ENCODE measurements around the gene SFI1.

SFI1 gene

DNA sequence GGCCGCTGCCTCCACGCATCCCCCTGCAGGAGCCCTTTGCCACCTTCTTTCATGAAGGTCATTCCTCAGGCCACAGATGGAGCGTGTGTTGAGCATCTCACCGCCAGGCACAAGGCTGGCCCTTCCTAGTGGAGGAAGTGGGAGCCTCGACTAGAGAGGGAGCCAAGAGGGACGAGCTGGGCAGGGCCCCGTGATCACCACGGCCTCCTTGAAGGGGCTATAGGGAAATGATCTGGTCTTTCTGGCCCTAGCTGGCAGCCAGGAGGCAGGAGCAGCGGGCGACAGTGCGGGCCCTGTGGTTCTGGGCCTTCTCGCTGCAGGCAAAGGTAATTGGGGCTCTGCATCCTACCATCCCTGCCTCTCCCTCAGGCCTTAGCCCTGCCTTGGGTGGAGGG, 116.6 kb downstream of the SFI1 start:
- in situ Hi-C loops (cut with HindIII; ENCODE audit: low pct_ligation_motif_present, low sequenced_read_pairs): no loop called here
- DNase-seq: no peak
- no peak overlapping the region for H3K4me3 ChIP-seq (ENCODE audit: low read depth, low read length)
- H3K27ac ChIP-seq: no peak overlapping the region
- TF ChIP-seq, protein P1, sequence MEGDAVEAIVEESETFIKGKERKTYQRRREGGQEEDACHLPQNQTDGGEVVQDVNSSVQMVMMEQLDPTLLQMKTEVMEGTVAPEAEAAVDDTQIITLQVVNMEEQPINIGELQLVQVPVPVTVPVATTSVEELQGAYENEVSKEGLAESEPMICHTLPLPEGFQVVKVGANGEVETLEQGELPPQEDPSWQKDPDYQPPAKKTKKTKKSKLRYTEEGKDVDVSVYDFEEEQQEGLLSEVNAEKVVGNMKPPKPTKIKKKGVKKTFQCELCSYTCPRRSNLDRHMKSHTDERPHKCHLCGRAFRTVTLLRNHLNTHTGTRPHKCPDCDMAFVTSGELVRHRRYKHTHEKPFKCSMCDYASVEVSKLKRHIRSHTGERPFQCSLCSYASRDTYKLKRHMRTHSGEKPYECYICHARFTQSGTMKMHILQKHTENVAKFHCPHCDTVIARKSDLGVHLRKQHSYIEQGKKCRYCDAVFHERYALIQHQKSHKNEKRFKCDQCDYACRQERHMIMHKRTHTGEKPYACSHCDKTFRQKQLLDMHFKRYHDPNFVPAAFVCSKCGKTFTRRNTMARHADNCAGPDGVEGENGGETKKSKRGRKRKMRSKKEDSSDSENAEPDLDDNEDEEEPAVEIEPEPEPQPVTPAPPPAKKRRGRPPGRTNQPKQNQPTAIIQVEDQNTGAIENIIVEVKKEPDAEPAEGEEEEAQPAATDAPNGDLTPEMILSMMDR (IDR thresholded peaks at IDR 0.05; ENCODE audit: low read depth, low read length, missing control alignments): no peak
- H3K36me3 ChIP-seq (replicated peaks): peaks cover 5% of the 10 kb centered on the region
- H3K27me3 ChIP-seq (replicated peaks): no peaks in the 10 kb centered on the region

DNA sequence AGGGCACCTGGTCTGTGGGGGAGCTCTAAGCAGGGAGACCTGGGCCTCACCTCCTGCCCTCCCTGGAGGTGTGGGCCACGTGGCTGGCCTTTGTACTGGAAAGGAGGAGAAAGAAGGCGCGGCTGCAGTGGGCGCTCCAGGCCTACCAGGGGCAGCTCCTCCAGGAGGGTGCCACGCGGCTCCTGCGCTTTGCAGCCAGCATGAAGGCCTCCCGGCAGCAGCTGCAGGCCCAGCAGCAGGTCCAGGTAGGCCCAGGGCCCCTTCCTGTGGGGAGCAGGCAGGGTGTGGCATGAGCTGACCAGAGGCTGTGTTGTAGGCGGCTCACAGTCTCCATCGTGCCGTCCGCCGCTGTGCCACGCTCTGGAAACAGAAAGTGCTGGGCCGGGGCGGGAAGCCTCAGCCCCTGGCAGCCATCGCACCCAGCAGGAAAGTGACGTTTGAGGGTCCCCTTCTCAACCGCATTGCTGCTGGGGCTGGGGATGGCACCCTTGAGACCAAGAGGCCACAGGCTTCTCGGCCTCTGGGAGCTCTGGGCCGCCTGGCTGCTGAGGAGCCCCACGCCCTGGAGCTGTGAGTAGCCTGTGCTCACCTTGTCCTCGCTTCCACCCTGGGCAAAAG, 117.1 kb downstream of the SFI1 start:
- H3K36me3 ChIP-seq (replicated peaks): peaks cover 9% of the 10 kb centered on the region
- TF ChIP-seq, protein P1 (IDR thresholded peaks at IDR 0.05; ENCODE audit: low read depth, low read length, missing control alignments): no peak
- in situ Hi-C loops (cut with HindIII; ENCODE audit: low pct_ligation_motif_present, low sequenced_read_pairs): no loop called here
- H3K27ac ChIP-seq: no peak overlapping the region
- no peak overlapping the region for H3K4me3 ChIP-seq (ENCODE audit: low read depth, low read length)
- DNase-seq: no peak
- H3K27me3 ChIP-seq (replicated peaks): no peaks in the 10 kb centered on the region

DNA sequence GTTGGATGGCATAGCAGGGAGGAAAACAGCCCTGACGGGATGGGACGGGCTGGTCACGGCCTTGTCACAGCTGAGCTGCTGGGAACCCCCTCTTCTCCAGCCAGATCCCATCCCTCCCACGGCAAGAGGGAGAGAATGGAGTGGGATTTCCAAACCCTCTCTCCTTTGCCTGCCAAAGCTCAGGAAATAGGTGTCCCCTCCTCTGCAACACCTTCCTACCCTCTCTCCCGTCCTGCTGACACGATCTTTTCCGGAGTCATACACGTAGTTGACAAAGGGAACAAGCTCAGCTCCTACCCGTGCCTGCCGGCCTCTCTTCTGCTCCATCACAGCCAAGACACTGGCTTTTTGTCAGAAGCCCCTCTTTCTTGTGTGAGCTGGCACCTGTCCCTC, 117.6 kb downstream of the SFI1 start:
- no peaks in the 10 kb centered on the region for H3K27me3 ChIP-seq (replicated peaks)
- in situ Hi-C loops (cut with HindIII; ENCODE audit: low pct_ligation_motif_present, low sequenced_read_pairs): no loop called here
- no peak overlapping the region for H3K27ac ChIP-seq
- TF ChIP-seq, protein P1 (IDR thresholded peaks at IDR 0.05; ENCODE audit: low read depth, low read length, missing control alignments): no peak
- no peak overlapping the region for H3K4me3 ChIP-seq (ENCODE audit: low read depth, low read length)
- H3K36me3 ChIP-seq (replicated peaks): peaks cover 13% of the 10 kb centered on the region
- DNase-seq: no peak

DNA sequence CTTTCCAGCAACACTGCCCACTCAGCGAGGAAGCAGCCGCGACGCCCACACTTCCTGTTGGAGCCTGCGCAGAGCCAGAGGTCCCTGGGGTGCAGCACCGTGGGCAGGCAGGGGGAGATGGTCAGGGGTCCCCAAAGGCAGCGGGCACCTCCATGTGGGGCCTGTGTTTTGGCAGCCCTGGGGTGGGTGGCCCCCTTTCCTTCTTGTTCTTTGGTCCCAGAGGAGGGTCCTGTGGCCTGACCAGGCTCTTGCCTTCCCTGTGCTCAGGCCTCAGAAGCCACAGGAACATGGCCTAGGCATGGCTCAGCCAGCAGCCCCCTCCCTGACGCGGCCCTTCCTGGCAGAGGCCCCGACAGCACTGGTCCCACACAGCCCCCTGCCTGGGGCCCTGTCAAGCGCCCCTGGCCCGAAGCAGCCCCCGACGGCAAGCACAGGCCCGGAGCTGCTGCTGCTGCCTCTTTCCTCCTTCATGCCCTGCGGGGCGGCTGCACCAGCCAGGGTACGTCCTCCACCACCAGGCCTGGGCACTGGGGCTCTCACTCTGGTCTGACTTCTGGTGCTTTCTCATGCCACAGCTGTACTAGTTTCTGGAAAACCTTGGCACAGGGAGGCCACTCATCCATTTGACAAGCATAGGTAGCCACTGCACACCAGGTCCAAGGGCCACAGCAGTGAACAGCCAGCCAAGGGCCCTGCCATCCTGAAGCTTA, 118.6 kb downstream of the SFI1 start:
- TF ChIP-seq, protein P1 (IDR thresholded peaks at IDR 0.05; ENCODE audit: low read depth, low read length, missing control alignments): no peak
- Histone ChIP-seq H3K27ac (no peak overlapping the region), H3K4me3 (ENCODE audit: low read depth, low read length) (no peak overlapping the region), H3K27me3 (replicated peaks) (no peaks in the 10 kb centered on the region), H3K36me3 (replicated peaks) (peaks cover 23% of the 10 kb centered on the region)
- DNase-seq: no peak
- in situ Hi-C loops (cut with HindIII; ENCODE audit: low pct_ligation_motif_present, low sequenced_read_pairs): no loop called here

DNA sequence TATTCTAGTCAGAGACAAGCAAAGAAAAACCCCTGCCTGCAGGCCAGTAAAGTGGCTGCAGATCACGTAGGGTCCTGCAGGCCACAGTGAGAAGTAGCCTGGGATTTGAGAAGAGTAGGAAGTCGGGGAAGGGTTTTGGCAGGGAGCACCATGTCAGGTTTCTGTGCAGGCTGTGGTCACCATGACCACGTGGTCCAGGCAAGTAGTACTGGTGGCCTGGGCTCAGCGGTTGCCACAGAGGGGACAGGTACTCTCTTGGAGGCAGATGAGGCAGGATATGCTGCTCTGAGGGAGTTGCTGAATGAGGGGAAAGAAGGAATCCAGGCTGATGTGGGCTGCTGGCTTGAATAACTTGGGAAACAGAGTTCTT, 119.1 kb downstream of the SFI1 start:
- TF ChIP-seq, protein P1 (IDR thresholded peaks at IDR 0.05; ENCODE audit: low read depth, low read length, missing control alignments): no peak
- peaks cover 28% of the 10 kb centered on the region for H3K36me3 ChIP-seq (replicated peaks)
- no peak overlapping the region for H3K4me3 ChIP-seq (ENCODE audit: low read depth, low read length)
- in situ Hi-C loops (cut with HindIII; ENCODE audit: low pct_ligation_motif_present, low sequenced_read_pairs): no loop called here
- H3K27ac ChIP-seq: no peak overlapping the region
- no peak for DNase-seq
- H3K27me3 ChIP-seq (replicated peaks): no peaks in the 10 kb centered on the region

DNA sequence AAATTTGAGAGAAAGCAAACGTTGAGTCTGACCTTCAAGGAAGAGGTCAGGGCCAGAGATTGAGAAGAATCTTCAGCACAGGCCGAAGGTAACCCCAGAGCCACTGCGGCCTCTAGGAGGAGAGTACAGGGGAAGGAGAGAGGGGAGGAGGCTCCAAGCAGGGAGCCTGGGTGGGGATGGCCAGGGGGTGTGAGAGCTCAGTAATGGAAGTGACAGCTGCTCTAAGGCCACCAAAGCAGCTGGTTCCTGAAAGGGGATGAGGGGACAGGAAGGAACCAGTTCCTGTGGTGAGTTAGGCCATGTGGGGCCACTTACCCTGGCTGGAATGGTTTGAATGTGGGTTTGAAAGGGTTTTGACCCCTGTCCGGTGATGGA, 119.6 kb downstream of the SFI1 start:
- in situ Hi-C loops (cut with HindIII; ENCODE audit: low pct_ligation_motif_present, low sequenced_read_pairs): no loop called here
- TF ChIP-seq, protein P1 (IDR thresholded peaks at IDR 0.05; ENCODE audit: low read depth, low read length, missing control alignments): no peak
- Histone ChIP-seq H3K4me3 (ENCODE audit: low read depth, low read length) (no peak overlapping the region), H3K27me3 (replicated peaks) (no peaks in the 10 kb centered on the region), H3K27ac (no peak overlapping the region), H3K36me3 (replicated peaks) (peaks cover 32% of the 10 kb centered on the region)
- DNase-seq: no peak
